ENCODE measurements around the gene KIF18A. TPM values are rescaled to one million over a fixed set of nuclear protein-coding genes. Genes with fewer than 3 reads are reported as not detected.

The KIF18A gene
- total and polyA plus RNA-seq, 9 of the 15 experiments (the other 6 are each of a cell fraction or from before 2014, with no cell fraction given) = 15.1 to 36.1 (median 24.3) TPM

GRCh38 chr11:27996066-27996465 lies 111.9 kb downstream of the KIF18A start (continued):
- no peak for TF ChIP-seq ZNF407 (IDR thresholded peaks at IDR 0.05; ENCODE audit: low read depth)
- TF ChIP-seq SIRT6 (IDR thresholded peaks at IDR 0.05; ENCODE audit: low read depth, low read length) = no peak
- no peak for TF ChIP-seq SP2 (IDR thresholded peaks at IDR 0.05; ENCODE audit: extremely low read depth, low read depth, low read length, poor library complexity, severe bottlenecking)
- TF ChIP-seq BDP1 (IDR thresholded peaks at IDR 0.05; ENCODE audit: insufficient read depth, insufficient read length) = no peak
- TF ChIP-seq ZNF551 (CRISPR knock-in tag; IDR thresholded peaks at IDR 0.05) = no peak
- TF ChIP-seq CEBPG (CRISPR knock-in tag; IDR thresholded peaks at IDR 0.05) = no peak
- no peak for TF ChIP-seq CEBPG (tag; conservative IDR thresholded peaks at IDR 0.05 in 1 of 2, IDR thresholded peaks at IDR 0.05 in 1 of 2)
- TF ChIP-seq MCM3 (IDR thresholded peaks at IDR 0.05) = no peak
- TF ChIP-seq BHLHE40 (IDR thresholded peaks at IDR 0.05; ENCODE audit: low read length) = no peak
- no peak for TF ChIP-seq ILF3 (IDR thresholded peaks at IDR 0.05; ENCODE audit: borderline replicate concordance)
- no peak for TF ChIP-seq ZSCAN29 (IDR thresholded peaks at IDR 0.05)

Data from K562 (cell line).